Colonic mucosa (tissue), 4 donors: ENCODE results near the gene POR. TPM values are rescaled to one million over a fixed set of nuclear protein-coding genes. Genes with fewer than 3 reads are reported as not detected.
"Not testable (repeated sequence)": the region's sequence is repeated elsewhere in the genome, so short reads cannot be mapped to it uniquely, and the experiment has no call there.

Experiments used
- DNase-seq: peaks from one replicate; pipeline ENCODE4 v3.0.0-alpha.2; 2020
- H3K27ac ChIP-seq: fragments of 200-600 bp; one replicate; pipeline ENCODE4 v1.8.0; 2021
- H3K27me3 ChIP-seq: fragments of 200-600 bp; one replicate; pipeline ENCODE4 v1.8.0; 2021
- H3K36me3 ChIP-seq: fragments of 200-600 bp; one replicate; pipeline ENCODE4 v1.8.0; 2021
- H3K4me1 ChIP-seq: fragments of 200-600 bp; one replicate; pipeline ENCODE4 v1.8.0; 2021; ENCODE audit warnings: mild to moderate bottlenecking
- H3K4me3 ChIP-seq: fragments of 200-600 bp; one replicate; pipeline ENCODE4 v1.8.0; 2021
- H3K9ac ChIP-seq, 2 donors: one replicate each; pipeline ENCODE4 v1.7.0; 2013; ENCODE audit warnings: control low read depth in 2 of 2, low read depth in 2 of 2, low read length in 2 of 2
- H3K9me3 ChIP-seq: fragments of 200-600 bp; one replicate; pipeline ENCODE4 v1.8.0; 2021
- intact Hi-C: fragments of 100-400 bp; cut with DNase I; formaldehyde crosslinking; loops from one replicate; pipeline ENCODE4 v1.14.1; 2022
- total RNA-seq, 2 donors: library from RNA; stranded (reverse); fragmentation: NEBNext Ultra II Directional in 1 of 2; extraction: Animal tissue kit (Norgen Biotek cat#: 25700) in 1 of 2; gene quantifications; one replicate each; pipeline ENCODE4 v1.2.1, GENCODE V29; 2021
- TF ChIP-seq, protein P1 (sequence below): fragments of 200-600 bp; IDR thresholded peaks from one replicate; pipeline ENCODE4 v1.8.0; 2022; ENCODE audit warnings: antibody characterized with exemption, mild to moderate bottlenecking
- donor health status: healthy.
- donor health status: DM: no; HTN: no; CAD: no.
- donor health status: DM: no; HTN: no; CAD: no.

The POR gene
- total RNA-seq, 2 donors from 2014 or later: 126 to 169 TPM

GRCh38 chr7:75869776-75870379 is 45.1 kb upstream of the POR start:
- no peak overlapping the region for H3K4me3 ChIP-seq
- no peaks in the 10 kb centered on the region for H3K4me1 ChIP-seq
- no peaks in the 10 kb centered on the region for H3K9me3 ChIP-seq
- no peak overlapping the region for H3K9ac ChIP-seq
- intact Hi-C loops: no loop called here
- no peaks in the 10 kb centered on the region for H3K36me3 ChIP-seq
- DNase-seq: no peak
- H3K27ac ChIP-seq: no peak overlapping the region
- TF ChIP-seq, protein P1, sequence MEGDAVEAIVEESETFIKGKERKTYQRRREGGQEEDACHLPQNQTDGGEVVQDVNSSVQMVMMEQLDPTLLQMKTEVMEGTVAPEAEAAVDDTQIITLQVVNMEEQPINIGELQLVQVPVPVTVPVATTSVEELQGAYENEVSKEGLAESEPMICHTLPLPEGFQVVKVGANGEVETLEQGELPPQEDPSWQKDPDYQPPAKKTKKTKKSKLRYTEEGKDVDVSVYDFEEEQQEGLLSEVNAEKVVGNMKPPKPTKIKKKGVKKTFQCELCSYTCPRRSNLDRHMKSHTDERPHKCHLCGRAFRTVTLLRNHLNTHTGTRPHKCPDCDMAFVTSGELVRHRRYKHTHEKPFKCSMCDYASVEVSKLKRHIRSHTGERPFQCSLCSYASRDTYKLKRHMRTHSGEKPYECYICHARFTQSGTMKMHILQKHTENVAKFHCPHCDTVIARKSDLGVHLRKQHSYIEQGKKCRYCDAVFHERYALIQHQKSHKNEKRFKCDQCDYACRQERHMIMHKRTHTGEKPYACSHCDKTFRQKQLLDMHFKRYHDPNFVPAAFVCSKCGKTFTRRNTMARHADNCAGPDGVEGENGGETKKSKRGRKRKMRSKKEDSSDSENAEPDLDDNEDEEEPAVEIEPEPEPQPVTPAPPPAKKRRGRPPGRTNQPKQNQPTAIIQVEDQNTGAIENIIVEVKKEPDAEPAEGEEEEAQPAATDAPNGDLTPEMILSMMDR: no peak
- H3K27me3 ChIP-seq: no peaks in the 10 kb centered on the region

- TF ChIP-seq, protein P1: no peak
- intact Hi-C loops: no loop called here
- H3K9ac ChIP-seq: no peak overlapping the region
- H3K36me3 ChIP-seq: no peaks in the 10 kb centered on the region
- H3K27me3 ChIP-seq: no peaks in the 10 kb centered on the region
- no peaks in the 10 kb centered on the region for H3K9me3 ChIP-seq
- no peak overlapping the region for H3K4me3 ChIP-seq
- no peak overlapping the region for H3K27ac ChIP-seq
- no peak for DNase-seq
- no peaks in the 10 kb centered on the region for H3K4me1 ChIP-seq
Measured at GRCh38 chr7:75870557-75871161, 44.3 kb upstream of the POR start.

DNA sequence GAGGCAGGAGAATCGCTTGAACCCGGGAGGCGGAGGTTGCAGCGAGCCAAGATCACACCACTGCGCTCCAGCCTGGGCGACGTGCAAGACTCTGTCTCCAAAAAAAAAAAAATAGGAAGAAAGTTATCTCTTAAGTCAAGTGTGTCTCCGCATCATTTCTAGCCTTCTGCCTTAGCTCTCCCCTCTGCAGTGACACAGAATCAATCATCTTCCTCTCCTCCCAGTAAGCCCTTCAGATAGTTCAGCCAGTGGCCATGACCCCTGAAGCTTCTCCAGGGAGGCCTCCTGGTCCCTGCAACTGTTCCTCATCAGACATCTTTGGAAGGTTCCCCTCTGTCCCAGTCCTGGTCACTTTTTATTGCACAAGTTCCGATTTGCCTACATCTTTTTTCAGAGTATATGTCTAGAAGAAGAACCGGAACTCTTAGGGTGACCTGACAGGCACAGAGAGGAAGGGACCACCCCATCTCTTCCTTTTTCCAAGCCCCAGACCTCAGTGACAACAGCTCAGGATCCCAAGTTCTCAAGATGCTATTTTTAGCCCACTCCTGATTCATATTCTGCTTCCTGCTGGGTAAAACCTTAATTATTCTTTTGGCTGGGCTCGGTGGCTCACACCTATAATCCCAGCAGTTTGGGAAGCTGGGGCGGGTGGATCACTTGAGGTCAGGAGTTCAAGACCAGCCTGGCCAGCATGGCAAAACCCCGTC is 42.7 kb upstream of the POR start:
- TF ChIP-seq, protein P1: no peak
- Histone ChIP-seq H3K4me3 (no peak overlapping the region), H3K9me3 (no peaks in the 10 kb centered on the region), H3K36me3 (no peaks in the 10 kb centered on the region), H3K4me1 (no peaks in the 10 kb centered on the region), H3K27ac (no peak overlapping the region), H3K9ac (no peak overlapping the region), H3K27me3 (no peaks in the 10 kb centered on the region)
- DNase-seq: no peak
- intact Hi-C loops: no loop called here

DNA sequence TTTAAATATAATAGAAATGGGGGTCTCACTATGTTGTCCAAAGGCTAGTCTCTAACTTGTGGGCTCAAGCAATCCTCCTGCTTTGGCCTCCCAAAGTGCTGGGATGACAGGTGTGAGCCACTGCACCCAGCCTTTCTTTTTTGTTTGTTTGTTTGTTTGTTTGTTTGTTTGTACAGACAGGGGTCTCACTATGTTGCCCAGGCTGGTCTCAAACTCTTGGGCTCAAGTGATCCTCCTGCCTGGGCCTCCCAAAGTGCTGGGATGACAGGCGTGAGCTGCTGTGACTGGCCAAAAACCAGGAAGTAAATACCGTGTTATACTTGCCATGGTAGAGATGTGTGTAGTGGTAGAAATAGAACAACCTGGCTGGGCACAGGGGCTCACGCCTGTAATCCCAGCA is 40.8 kb upstream of the POR start:
- H3K4me1 ChIP-seq, H3K9ac ChIP-seq, H3K9me3 ChIP-seq, H3K4me3 ChIP-seq, intact Hi-C loops, DNase-seq, H3K27ac ChIP-seq, H3K36me3 ChIP-seq, H3K27me3 ChIP-seq: not testable (repeated sequence)

DNA sequence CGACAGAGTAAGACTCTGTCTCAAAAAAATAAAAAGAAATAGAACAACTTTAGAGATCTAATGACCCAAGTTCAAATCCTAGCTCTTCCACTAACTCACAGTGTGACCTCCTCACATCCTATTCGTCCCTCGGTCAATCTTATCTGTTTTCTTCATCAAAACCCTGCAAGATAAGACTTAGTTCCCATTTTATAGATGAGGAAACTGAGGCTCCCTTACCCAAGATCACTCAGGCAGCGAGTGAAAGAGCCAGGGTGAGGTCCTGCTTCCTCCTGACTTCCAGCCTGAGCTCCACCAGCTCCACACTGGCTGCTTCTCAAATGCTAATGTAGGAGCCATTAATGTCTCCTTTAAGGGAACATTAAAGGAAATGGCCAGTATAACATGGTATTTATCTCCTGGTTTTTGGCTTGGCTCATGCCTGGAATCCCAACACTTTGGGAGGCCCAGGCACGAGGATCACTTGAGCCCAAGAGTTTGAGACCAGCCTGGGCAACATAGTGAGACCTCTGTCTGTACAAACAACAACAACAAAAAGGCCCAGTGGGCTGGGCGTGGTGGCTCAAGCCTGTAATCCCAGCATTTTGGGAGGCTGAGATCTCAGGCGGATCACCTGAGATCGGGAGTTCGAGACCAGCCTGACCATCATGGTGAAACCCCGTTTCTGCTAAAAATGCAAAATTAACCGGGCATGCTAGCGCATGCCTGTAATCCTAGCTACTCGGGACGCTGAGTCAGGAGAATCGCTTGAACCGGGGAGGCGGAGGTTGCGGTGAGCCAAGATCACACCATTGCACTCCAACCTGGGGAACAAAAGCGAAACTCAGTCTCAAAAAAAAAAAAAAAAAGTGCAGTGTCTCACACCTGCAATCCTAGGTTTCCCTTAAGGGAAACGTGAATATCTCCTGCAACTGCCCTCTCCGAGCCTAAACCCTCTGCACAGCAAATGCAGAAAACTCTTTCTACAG is 39.6 kb upstream of the POR start:
- intact Hi-C loops: no loop called here
- no peak overlapping the region for H3K9ac ChIP-seq
- H3K27me3 ChIP-seq: no peaks in the 10 kb centered on the region
- TF ChIP-seq, protein P1: no peak
- no peak overlapping the region for H3K4me3 ChIP-seq
- H3K9me3 ChIP-seq: no peaks in the 10 kb centered on the region
- DNase-seq: no peak
- no peaks in the 10 kb centered on the region for H3K36me3 ChIP-seq
- H3K27ac ChIP-seq: no peak overlapping the region
- no peaks in the 10 kb centered on the region for H3K4me1 ChIP-seq
